Right atrium auricular region (tissue), 2 donors: ENCODE results near the gene ZFP37. TPM values are rescaled to one million over a fixed set of nuclear protein-coding genes. Genes with fewer than 3 reads are reported as not detected.

Experiments
- DNase-seq: peaks from one replicate; pipeline ENCODE4 v3.0.0-alpha.2; 2019; ENCODE audit warnings: low spot score
- H3K27ac ChIP-seq, 2 donors: fragments of 200-600 bp; sonication (generic); 1 replicate in 1 of 2; 2 replicates in 1 of 2; pipeline ENCODE4 v1.5.1; 2016 to 2019
- H3K27me3 ChIP-seq, 2 donors: fragments of 200-600 bp; sonication (generic); one replicate each; pipeline versions ENCODE4 v1.5.1 to v1.6.0; 2017 to 2019
- H3K36me3 ChIP-seq: fragments of 200-600 bp; sonication (generic); one replicate; pipeline ENCODE4 v1.5.1; 2016
- H3K4me1 ChIP-seq, 2 donors: fragments of 200-600 bp; sonication (generic); one replicate each; pipeline versions ENCODE4 v1.5.1 to v1.6.0; 2017 to 2019
- H3K4me3 ChIP-seq, 2 donors: fragments of 200-600 bp; sonication (generic); 1 replicate in 1 of 2; 2 replicates in 1 of 2; pipeline ENCODE4 v1.5.1; 2017 to 2019; ENCODE audit warnings: mild to moderate bottlenecking in 1 of 2, moderate library complexity in 1 of 2
- H3K9me3 ChIP-seq, 2 donors: fragments of 200-600 bp; sonication (generic); one replicate each; pipeline ENCODE4 v1.5.1; 2019
- CTCF ChIP-seq, 2 donors: fragments of 200-600 bp; sonication (generic); IDR thresholded peaks; one replicate each; pipeline ENCODE4 v1.5.1; 2019; ENCODE audit warnings: antibody characterized with exemption in 2 of 2
- total RNA-seq, 2 donors: library from RNA; depleted of rRNA; stranded (reverse); fragments of >200 nt; gene quantifications; one replicate each; pipeline ENCODE4 v1.1.0, GENCODE V29; 2016

ZFP37 gene
- total RNA-seq, 2 donors from 2014 or later: 1.0 to 2.2 TPM

GRCh38 chr9:113011911-113012381, 44.6 kb downstream of the ZFP37 start, which contains the start of gene ZNF883:
TSS of gene ZNF883 (minus strand) at chr9:113012192.
- TF ChIP-seq CTCF (IDR thresholded peaks at IDR 0.05): peak in 1 of 2 donors; percentile 13

GRCh38 chr9:113005777-113006176, 50.7 kb downstream of the ZFP37 start:
- TF ChIP-seq CTCF (IDR thresholded peaks at IDR 0.05): no peak
- DNase-seq: no peak
- Histone ChIP-seq H3K9me3 (peaks cover 0 to 71% of the 10 kb centered on the region in 2 donors), H3K4me1 (no peaks in the 10 kb centered on the region), H3K4me3 (no peak overlapping the region), H3K27me3 (no peaks in the 10 kb centered on the region), H3K36me3 (peaks cover 8% of the 10 kb centered on the region), H3K27ac (no peak overlapping the region)

More at GRCh38 chr9:113011911-113012381, 44.6 kb downstream of the ZFP37 start, which contains the start of gene ZNF883:
- Histone ChIP-seq H3K9me3 (peaks cover 0 to 43% of the 10 kb centered on the region in 2 donors), H3K27me3 (no peaks in the 10 kb centered on the region), H3K4me1 (no peaks in the 10 kb centered on the region), H3K4me3 (peak within 1 kb of the TSS; percentile 34 to 43), H3K36me3 (no peaks in the 10 kb centered on the region), H3K27ac (no peak within 1 kb of the TSS)
- no peak for DNase-seq

DNA sequence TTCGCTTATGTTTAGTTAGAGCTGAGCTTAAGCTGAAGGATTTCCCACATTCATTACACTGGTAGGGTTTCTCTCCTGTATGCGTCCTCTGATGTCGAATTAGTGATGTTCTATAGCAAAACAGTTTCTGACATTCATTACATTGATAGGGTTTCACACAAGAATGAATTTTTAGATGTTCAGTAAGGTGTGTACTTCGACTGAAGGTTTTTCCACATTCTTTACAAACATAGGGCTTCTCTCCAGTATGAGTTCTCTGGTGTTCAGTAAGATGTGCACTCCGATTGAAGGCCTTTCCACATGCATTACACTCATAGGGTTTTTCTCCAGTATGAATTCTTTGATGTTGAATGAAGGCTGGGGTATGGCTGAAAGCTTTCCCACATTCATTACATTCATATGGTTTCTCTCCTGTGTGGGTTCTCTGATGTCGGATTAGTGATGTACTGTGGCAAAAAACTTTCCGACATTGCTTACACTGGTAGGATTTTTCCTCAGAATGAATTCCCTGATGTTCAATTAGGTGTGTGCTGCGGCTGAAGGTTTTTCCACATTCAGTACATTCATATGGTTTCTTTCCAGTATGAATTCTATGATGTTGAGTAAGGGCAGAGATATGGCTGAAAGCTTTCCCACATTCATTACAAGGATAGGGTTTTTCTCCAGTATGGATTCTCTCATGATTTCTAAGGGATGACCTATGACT, 59.1 kb downstream of the ZFP37 start:
- H3K9me3 ChIP-seq: peaks cover 12 to 96% of the 10 kb centered on the region in 2 donors
- peaks cover 32% of the 10 kb centered on the region for H3K36me3 ChIP-seq
- no peak for TF ChIP-seq CTCF (IDR thresholded peaks at IDR 0.05)
- H3K27ac ChIP-seq: no peak overlapping the region
- no peak overlapping the region for H3K4me3 ChIP-seq
- H3K27me3 ChIP-seq: no peaks in the 10 kb centered on the region
- DNase-seq: no peak
- H3K4me1 ChIP-seq: no peaks in the 10 kb centered on the region

Other genes starting within 250 kb of the ZFP37 start
- gene SLC46A2, start 165.8 kb downstream of the ZFP37 start, total RNA-seq: under 1 TPM in 1 of 2 donors, not detected in 1; 0.43 TPM
- gene ZNF883, start 44.5 kb downstream of the ZFP37 start, total RNA-seq: 1 to 10 TPM; 3.8 to 4.1 TPM
- 10 to 100 TPM in 1 of 2 donors, 1 to 10 TPM in 1; 9.5 to 19.5 TPM for gene SLC31A2, start 94.3 kb upstream of the ZFP37 start, total RNA-seq
- 10 to 100 TPM; 14.7 to 16.6 TPM for gene FKBP15, start 164.6 kb upstream of the ZFP37 start, total RNA-seq
- 10 to 100 TPM; 10.0 to 11.1 TPM for gene SLC31A1, start 164.8 kb upstream of the ZFP37 start, total RNA-seq
- gene CDC26, start 218.8 kb upstream of the ZFP37 start, total RNA-seq: 10 to 100 TPM; 31.7 to 42.6 TPM
- gene PRPF4, start 218.9 kb upstream of the ZFP37 start, total RNA-seq: 10 to 100 TPM in 1 of 2 donors, 1 to 10 TPM in 1; 8.7 to 11.1 TPM
- not detected for gene RNF183, start 246.7 kb upstream of the ZFP37 start, total RNA-seq